ENCODE data around the gene ROR1.

DNA sequence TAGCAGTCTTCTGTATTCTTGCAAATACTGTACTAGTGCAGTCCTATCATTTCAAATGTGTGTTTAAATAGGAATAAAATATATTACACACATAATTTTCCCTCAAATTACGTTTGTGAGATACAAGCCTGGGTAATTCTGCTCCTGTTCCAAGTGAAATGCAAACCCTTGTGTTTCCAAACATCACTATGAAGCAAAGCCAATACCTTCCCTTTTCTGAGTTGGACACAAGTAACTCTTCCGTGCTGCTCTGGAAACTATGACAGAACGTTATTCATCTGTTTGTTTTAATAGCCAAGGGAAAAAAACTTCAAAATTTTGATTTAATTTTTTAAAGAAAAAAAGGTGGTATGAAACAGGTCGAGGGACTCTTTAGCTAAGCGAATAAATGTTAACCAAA, 355.9 kb downstream of the ROR1 start:
- no peak for TF ChIP-seq POLR2A (IDR thresholded peaks at IDR 0.05)
- TF ChIP-seq, protein P1, sequence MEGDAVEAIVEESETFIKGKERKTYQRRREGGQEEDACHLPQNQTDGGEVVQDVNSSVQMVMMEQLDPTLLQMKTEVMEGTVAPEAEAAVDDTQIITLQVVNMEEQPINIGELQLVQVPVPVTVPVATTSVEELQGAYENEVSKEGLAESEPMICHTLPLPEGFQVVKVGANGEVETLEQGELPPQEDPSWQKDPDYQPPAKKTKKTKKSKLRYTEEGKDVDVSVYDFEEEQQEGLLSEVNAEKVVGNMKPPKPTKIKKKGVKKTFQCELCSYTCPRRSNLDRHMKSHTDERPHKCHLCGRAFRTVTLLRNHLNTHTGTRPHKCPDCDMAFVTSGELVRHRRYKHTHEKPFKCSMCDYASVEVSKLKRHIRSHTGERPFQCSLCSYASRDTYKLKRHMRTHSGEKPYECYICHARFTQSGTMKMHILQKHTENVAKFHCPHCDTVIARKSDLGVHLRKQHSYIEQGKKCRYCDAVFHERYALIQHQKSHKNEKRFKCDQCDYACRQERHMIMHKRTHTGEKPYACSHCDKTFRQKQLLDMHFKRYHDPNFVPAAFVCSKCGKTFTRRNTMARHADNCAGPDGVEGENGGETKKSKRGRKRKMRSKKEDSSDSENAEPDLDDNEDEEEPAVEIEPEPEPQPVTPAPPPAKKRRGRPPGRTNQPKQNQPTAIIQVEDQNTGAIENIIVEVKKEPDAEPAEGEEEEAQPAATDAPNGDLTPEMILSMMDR (IDR thresholded peaks at IDR 0.05), result no peak
- no peak for TF ChIP-seq POLR2AphosphoS5 (IDR thresholded peaks at IDR 0.05)
- no peak for TF ChIP-seq EP300 (IDR thresholded peaks at IDR 0.05)

All from suprapubic skin (tissue), 4 donors.